Mammary epithelial cell (primary cell): ENCODE measurements around the gene NR4A1.

Experiments used
- EZH2 ChIP-seq: IDR thresholded peaks from 2 replicates; pipeline ENCODE4 v1.6.1; 2012; ENCODE audit warnings: low read length, inconsistent platforms, borderline replicate concordance
- TF ChIP-seq, protein P1 (sequence below), 2 donors: IDR thresholded peaks in 1 of 2; conservative IDR thresholded peaks in 1 of 2; 2 replicates each; pipeline ENCODE4 v1.5.1; 2011 to 2012; ENCODE audit warnings: inconsistent platforms in 2 of 2, low read length in 2 of 2, mild to moderate bottlenecking in 2 of 2, control low read depth in 1 of 2, low read depth in 1 of 2; ENCODE audit not compliant: insufficient read depth in 1 of 2; ENCODE audit errors: extremely low read depth in 1 of 2

GRCh38 chr12:52007158-52007921 is 43.9 kb upstream of the NR4A1 start:
- TF ChIP-seq EZH2: peak; percentile 88
- TF ChIP-seq, protein P1, sequence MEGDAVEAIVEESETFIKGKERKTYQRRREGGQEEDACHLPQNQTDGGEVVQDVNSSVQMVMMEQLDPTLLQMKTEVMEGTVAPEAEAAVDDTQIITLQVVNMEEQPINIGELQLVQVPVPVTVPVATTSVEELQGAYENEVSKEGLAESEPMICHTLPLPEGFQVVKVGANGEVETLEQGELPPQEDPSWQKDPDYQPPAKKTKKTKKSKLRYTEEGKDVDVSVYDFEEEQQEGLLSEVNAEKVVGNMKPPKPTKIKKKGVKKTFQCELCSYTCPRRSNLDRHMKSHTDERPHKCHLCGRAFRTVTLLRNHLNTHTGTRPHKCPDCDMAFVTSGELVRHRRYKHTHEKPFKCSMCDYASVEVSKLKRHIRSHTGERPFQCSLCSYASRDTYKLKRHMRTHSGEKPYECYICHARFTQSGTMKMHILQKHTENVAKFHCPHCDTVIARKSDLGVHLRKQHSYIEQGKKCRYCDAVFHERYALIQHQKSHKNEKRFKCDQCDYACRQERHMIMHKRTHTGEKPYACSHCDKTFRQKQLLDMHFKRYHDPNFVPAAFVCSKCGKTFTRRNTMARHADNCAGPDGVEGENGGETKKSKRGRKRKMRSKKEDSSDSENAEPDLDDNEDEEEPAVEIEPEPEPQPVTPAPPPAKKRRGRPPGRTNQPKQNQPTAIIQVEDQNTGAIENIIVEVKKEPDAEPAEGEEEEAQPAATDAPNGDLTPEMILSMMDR (conservative IDR thresholded peaks at IDR 0.05 in 1 of 2, IDR thresholded peaks at IDR 0.05 in 1 of 2; ENCODE audit: extremely low read depth in 1 of 2, insufficient read depth in 1 of 2, low read depth in 1 of 2, low read length in 2 of 2): no peak
